Left ventricle myocardium superior (tissue), 1 donor: Measurements from ENCODE around the gene MAPKAPK3. TPM values are rescaled to one million over a fixed set of nuclear protein-coding genes. Genes with fewer than 3 reads are reported as not detected.

ENCODE experiments used
- ATAC-seq: fragments of 200-7000 bp; cut with Tn5 transposase; one replicate; pipeline ENCODE4 v1.9.1; 2020; ENCODE audit warnings: mild to moderate bottlenecking, moderate library complexity
- DNase-seq: peaks from one replicate; pipeline ENCODE4 v3.0.0-alpha.2; 2020
- intact Hi-C: fragments of 100-400 bp; cut with micrococcal nuclease; formaldehyde crosslinking; loops from one replicate; pipeline ENCODE4 v1.11.0; 2022
- total RNA-seq: library from RNA; stranded (reverse); fragmentation: NEBNext Ultra II Directional; extraction: Animal tissue kit (Norgen Biotek cat#: 25700); gene quantifications from one replicate; pipeline ENCODE4 v1.2.1, GENCODE V29; 2021
- donor health status: DM: no; HTN: yes; CAD: no; lungs with severe emphysema.

The MAPKAPK3 gene
- total RNA-seq, 1 donor from 2014 or later = 473 TPM

- intact Hi-C loops = no loop called here
- DNase-seq = no peak
- ATAC-seq = no peak
These were observed 30.8 kb upstream of the MAPKAPK3 start for GRCh38 chr3:50585919-50586762.

DNA sequence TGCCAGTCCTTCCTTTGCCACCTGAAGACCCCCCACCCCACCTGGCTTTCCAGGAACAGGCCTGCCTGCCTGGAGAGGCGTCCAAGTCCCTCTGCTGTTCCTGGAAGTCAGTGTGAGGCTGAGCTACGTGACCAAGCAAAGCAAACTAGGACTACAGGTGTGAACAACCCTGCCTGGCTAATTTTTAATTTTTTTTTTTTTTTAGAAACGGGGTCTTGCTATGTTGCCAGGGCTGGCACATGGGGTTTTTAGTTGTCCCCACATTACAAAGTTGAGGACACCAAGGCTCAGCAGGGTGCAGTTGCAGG is 30.2 kb upstream of the MAPKAPK3 start:
- ATAC-seq (no peak), DNase-seq (no peak)
- intact Hi-C loops = no loop called here

- DNase-seq (no peak), ATAC-seq (peak; percentile 52)
- intact Hi-C loops = no loop called here
These were observed 29.6 kb upstream of the MAPKAPK3 start for GRCh38 chr3:50587373-50587772.

GRCh38 chr3:50587806-50588758 is 28.9 kb upstream of the MAPKAPK3 start:
- DNase-seq (no peak), ATAC-seq (no peak)
- intact Hi-C loops = no loop called here

DNA sequence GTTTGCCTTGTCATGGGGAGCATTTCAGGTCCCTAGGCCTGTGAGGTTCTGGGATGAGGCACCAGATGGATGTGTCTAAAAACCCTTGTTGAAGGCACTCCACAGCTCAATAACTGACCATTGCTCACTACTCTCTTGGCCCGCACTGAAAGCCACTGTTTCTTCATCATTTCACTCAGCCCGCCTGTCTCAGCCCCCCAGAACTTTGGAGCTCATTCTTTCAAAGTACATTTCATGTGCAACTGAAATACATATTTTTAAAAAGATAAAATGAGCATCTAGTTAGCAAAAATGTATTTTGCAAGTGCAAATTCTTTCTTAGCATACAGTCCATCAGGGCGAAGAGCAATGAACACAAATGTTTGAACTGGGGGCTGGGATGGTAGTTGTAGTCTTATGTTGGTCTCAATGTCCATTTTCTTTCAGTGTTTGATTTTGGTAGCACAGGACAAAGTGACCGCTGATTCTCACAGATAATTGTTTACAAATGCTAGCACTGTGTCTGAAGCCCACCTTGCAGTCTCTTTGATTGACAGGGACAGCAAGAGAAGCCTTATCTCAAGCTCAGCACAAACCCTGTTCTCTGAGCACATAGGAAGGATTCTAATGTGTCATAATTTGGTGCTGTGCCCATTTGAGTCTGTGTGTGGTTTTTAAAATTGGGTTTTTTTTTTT is 28.1 kb upstream of the MAPKAPK3 start:
- DNase-seq (no peak), ATAC-seq (no peak)
- intact Hi-C loops = no loop called here

GRCh38 chr3:50591196-50591741 is 25.7 kb upstream of the MAPKAPK3 start:
- intact Hi-C loops = no loop called here
- ATAC-seq = no peak
- DNase-seq = no peak

- intact Hi-C loops = no loop called here
- DNase-seq (peak; percentile 58), ATAC-seq (peak; percentile 44)
These were observed 24.4 kb upstream of the MAPKAPK3 start for GRCh38 chr3:50592568-50592967.

DNA sequence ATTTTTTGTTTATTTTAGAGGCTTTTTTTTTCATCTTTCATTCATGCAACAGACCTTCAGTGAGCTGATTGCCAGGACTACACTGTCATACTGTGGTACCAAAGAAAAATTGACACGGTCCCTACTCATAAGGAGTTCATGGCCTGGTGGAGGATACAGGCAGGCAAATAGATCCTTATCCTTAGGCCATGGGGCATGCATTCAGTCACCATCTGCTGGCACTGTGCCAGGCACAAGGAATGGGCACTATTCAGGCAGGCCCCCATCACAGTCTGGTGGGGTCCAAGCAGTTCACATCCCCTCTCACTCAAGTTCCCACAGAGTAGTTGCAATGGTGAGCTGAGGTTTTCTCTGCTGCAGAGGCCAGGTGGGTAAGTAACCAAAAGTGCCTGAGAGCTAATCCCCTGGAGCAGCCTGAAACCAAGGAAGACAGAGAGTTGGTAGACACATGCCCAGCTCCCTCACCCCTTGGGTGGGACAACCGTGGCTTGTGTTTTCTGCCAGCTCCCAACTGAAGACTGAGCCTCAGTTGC is 22.6 kb upstream of the MAPKAPK3 start:
- intact Hi-C loops = no loop called here
- ATAC-seq (no peak), DNase-seq (no peak)

DNA sequence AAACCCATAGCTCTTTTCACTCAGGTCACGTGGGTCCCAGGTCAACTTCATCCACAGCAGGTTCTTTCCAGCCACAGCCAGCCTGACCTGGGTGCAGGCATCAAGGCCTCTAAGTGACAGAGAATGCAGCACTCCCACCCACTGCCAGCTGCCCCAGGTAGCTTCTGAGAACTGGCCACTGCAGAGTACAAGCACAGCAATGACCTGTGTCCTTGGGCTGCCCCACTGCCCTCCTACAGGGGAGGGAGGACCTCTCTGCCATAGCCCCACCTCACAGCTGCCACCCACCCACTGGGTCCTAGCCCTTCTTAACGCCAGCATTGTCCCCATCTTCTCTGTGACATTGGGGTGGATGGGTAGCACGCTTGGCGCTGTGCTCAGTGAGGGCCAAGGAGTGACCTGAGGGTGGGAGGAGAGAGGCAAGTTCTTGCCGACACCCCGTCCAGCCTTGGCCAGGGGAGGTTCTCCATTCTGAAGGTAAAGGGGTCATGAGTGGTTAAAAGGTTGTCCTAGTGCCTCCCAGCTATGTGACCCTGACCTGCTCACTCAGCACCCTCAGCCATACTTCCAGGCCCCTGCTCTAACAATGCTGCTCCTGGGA is 17.7 kb upstream of the MAPKAPK3 start:
- ATAC-seq (no peak), DNase-seq (no peak)
- intact Hi-C loops = no loop called here

- ATAC-seq (peak; percentile 2), DNase-seq (no peak)
- intact Hi-C loops = no loop called here
These were observed 17.2 kb upstream of the MAPKAPK3 start for GRCh38 chr3:50599716-50600118.

GRCh38 chr3:50600141-50600753 is 16.7 kb upstream of the MAPKAPK3 start:
- ATAC-seq (no peak), DNase-seq (no peak)
- intact Hi-C loops = no loop called here

DNA sequence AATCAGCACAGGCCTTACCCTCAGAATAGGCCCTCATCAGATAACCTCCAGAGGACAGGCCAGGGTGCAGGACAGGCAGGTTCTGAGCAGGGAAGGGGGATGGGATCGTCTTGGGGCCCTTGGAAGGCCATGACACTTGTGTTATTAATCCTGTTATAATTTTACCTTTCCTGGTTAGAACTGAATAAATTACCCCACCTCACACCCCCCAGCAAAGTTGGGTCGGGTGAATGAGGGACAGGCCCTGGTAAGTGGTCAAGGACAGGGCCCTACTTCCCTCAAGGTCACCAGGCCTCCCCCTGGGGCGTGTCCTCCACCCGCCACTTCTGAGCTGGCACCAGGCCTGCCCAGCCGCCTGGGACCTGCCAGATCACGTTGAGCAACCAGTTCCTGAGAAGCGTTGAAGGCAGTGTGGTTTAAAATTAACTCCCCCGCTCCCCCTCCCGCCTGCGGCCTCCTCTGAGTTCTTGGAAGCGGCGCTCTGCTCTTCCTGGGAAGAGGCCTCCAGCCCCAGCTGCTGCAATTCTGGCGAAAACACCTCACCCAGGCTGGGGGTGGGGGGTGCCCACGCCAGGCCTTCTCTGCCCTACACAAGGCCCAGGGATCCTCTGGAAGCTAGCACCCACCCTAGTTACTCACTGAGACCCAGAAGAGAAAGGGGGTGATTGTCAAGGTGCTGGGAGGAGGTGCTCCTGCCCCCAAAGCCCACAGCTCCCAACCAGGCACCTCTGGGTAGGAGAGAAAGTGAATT is 15.9 kb upstream of the MAPKAPK3 start:
- peak; percentile 77 for ATAC-seq
- peak; percentile 98 for DNase-seq
- intact Hi-C loops = no loop called here

DNA sequence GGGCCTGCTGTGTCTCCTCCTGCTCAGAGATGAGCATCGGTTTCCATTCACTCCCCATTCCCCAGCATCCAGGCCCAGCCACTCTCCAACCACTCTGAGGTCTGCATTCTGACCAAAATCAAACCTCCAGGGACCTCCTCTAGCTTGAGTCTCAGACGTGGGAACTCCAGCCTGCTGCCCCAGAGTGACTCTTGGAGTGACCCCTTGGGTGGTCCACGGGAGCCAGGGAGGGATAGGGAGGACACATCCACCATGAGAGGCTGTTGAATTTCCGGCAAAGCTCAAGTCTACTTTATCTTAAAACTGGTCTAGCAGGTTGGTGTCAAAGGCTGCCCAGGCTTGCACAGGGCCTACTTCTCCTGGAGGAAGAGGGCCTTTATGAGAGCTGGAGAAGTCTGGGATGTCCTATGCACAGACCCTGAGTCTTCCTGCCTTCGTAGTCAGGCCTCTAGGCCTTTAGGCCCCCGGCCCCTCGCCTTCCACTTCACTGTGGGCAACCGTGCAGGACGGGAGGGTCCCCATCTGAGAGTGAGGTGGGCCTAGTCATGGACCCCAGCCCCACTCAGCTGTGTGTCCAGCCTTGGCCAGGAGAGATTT is 14.3 kb upstream of the MAPKAPK3 start:
- intact Hi-C loops = no loop called here
- peak; percentile 46 for DNase-seq

DNA sequence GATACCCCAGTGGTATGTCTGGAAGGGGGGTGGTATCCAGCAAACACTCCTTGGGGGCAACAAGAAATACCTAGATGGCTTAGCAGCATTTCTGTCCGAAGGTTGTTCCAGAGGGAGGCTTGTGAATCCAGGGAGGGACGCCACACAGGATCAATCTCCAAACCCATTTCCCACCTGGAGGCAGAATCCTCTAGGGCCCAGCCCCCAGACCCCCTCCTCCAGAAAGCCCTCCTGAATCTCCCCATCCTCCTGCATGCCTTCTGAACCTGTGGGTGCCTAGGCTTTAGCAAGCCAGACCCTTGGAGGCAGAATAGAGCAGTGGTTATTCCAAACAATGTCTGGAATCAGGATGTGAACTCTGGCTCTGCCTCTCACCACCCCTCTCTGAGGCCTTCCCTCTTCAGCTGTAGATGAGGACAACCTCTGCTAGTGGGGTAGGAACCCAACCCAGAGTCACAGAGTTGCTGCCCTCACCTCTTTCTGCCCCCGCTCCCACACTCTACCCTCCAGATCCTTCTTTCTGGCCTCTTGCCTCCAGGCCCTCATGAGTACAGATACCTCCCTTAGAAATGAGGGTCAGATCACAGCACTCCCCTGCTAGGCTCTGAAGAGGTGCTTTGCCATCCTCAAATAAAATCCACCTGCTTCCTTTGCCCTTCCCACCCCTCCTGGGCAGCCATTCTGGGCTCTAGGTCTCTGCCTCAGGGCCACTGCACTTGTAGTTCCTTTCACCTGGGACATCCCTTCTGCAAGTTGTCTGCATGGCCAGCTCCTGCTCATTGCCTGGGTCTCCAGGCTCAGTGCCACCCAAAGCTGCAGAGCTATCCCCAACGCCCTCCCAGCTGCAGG is 13.5 kb upstream of the MAPKAPK3 start:
- ATAC-seq (no peak), DNase-seq (no peak)
- intact Hi-C loops = no loop called here

More for the DNA sequence above, 14.3 kb upstream of the MAPKAPK3 start:
- no peak for ATAC-seq

DNA sequence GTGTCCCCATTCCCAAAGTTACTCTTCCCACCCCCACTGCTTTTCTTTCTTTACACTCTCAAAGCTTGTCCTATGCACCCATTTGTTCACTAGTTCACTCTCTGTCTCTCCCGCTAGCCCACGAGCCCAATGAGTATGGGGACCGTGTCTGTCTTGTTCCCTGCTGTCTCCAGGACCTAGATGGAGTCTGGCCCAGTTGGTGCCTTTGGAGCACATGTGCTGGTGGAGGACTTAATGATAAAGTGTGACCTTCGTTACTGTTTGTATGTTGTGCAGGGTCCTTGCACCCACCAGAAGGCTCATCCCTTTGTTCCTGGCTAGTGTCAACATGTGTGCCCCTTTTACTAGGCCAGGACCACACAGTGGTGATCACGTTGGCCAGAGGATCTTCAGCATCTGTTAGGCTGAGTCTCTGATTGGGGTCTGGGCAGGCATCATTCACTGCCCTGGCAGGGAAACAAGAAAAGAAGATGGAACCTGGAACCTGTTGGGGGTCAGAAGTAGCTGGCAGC is 12.8 kb upstream of the MAPKAPK3 start:
- intact Hi-C loops = no loop called here
- DNase-seq = no peak
- ATAC-seq = no peak
